HG03558 (cell line): ENCODE measurements around the gene STAC3.

Experiments
- ATAC-seq: cut with Tn5 transposase; IDR thresholded peaks from one replicate; pipeline ENCODE4 v1.9.1; 2021; ENCODE audit warnings: moderate number of reproducible peaks; ENCODE audit not compliant: unreplicated experiment; ENCODE audit errors: extremely low read depth

The STAC3 gene

GRCh38 chr12:57224973-57225679 lies 25.9 kb downstream of the STAC3 start:
- ATAC-seq: no peak

GRCh38 chr12:57224278-57224972 lies 26.6 kb downstream of the STAC3 start:
- no peak for ATAC-seq

GRCh38 chr12:57223191-57224165 lies 27.5 kb downstream of the STAC3 start:
- ATAC-seq: no peak

- ATAC-seq: no peak
Measured at GRCh38 chr12:57222286-57223190, 28.4 kb downstream of the STAC3 start.

- ATAC-seq: no peak
Measured at GRCh38 chr12:57221169-57221917, 29.6 kb downstream of the STAC3 start.

GRCh38 chr12:57220770-57221168 lies 30.2 kb downstream of the STAC3 start:
- no peak for ATAC-seq

GRCh38 chr12:57219993-57220754 lies 30.8 kb downstream of the STAC3 start:
- ATAC-seq: no peak

GRCh38 chr12:57219205-57219992 lies 31.6 kb downstream of the STAC3 start:
- ATAC-seq: no peak

- ATAC-seq: no peak
Measured at GRCh38 chr12:57218030-57218853, 32.7 kb downstream of the STAC3 start.

GRCh38 chr12:57216921-57217879 lies 33.8 kb downstream of the STAC3 start:
- ATAC-seq: no peak

GRCh38 chr12:57216014-57216911 lies 34.7 kb downstream of the STAC3 start, which contains the start of gene NXPH4:
Gene NXPH4, plus strand, starts transcription at chr12:57216794. Its CDS starts 176 bp downstream, at chr12:57216970.
- ATAC-seq: no peak

GRCh38 chr12:57215668-57216013 lies 35.3 kb downstream of the STAC3 start:
- no peak for ATAC-seq

GRCh38 chr12:57215065-57215464 lies 35.9 kb downstream of the STAC3 start:
- no peak for ATAC-seq

GRCh38 chr12:57214398-57214781 lies 36.6 kb downstream of the STAC3 start:
- no peak for ATAC-seq
